OCI-LY7 (cell line): ENCODE results near the gene RIMBP3C.

Experiments used
- CTCF ChIP-seq: fragments of 200-600 bp; sonication (generic); conservative IDR thresholded peaks from 2 replicates; pipeline ENCODE4 v1.5.1; 2014; ENCODE audit warnings: mild to moderate bottlenecking, antibody characterized with exemption, low read length, moderate library complexity, mixed read lengths
- EZH2phosphoT487 ChIP-seq: fragments of 200-600 bp; sonication (generic); IDR thresholded peaks from 2 replicates; pipeline ENCODE4 v1.6.1; 2018; ENCODE audit warnings: low read depth, borderline replicate concordance, mild to moderate bottlenecking, mixed run types, antibody characterized with exemption, low read length, moderate library complexity, mixed read lengths

- TF ChIP-seq CTCF (no peak), EZH2phosphoT487 (no peak)
Observed at GRCh38 chr22:21599053-21599893, 48.0 kb upstream of the RIMBP3C start.
